K562 treated with DMSO at 1 percent for 12 hours (cell line): Measurements from ENCODE around the gene RAET1E. TPM values are rescaled to one million over a fixed set of nuclear protein-coding genes. Genes with fewer than 3 reads are reported as not detected.

Experiments
- total RNA-seq: library from RNA; unstranded; fragments of 300-600 nt; gene quantifications from 2 replicates; pipeline ENCODE4 v1.2.3, GENCODE V29; 2022; ENCODE audit not compliant: insufficient read depth

The RAET1E gene, protein sequence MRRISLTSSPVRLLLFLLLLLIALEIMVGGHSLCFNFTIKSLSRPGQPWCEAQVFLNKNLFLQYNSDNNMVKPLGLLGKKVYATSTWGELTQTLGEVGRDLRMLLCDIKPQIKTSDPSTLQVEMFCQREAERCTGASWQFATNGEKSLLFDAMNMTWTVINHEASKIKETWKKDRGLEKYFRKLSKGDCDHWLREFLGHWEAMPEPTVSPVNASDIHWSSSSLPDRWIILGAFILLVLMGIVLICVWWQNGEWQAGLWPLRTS
- total RNA-seq, result not detected in 2 replicates

DNA sequence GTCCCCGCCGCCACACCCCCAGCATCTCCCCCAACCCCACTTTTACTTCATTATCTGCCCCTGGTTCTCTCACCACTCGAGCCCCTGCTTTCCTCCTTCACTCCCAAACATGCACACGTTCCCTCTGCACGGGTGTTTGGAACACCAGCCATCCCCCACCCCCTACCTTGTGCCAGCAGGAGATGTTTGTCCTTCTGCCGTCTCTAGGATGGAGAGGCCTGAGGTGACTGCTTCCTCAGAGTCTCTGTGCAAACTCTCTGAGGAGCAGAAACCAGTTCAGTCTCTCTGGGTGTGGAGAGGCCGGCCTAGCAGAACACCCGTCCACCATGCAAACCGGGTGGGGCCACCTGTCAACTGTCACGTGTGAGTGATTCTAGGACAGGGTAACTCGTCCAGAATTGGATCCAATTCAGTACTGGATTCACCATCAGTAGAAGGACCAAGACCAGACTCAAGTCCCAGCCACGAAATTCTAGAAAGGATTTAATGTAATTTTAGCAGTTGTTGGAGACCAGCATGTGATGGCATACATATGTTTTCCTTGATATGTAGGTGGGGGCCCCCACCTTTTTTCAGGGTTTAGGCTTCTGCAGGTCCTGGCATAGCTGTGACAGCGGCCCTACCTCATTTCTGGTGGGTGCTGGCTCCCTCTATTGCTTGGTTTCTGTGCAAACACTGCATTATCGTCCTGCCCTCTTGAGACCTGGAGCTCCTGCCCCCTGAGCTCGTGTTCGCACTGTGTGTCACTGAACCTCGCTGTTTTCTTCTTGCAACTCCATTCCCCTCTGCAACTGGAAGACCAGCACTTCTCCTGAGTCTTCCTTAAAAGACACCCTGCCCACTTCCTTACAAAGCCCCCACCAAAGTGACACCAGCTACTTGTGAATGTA, at the start of gene RAET1E:
Gene RAET1E (minus strand): TSS at position 259 of the 890 bp plus-strand sequence. CDS start 7,212 bp downstream, outside the sequence.

DNA sequence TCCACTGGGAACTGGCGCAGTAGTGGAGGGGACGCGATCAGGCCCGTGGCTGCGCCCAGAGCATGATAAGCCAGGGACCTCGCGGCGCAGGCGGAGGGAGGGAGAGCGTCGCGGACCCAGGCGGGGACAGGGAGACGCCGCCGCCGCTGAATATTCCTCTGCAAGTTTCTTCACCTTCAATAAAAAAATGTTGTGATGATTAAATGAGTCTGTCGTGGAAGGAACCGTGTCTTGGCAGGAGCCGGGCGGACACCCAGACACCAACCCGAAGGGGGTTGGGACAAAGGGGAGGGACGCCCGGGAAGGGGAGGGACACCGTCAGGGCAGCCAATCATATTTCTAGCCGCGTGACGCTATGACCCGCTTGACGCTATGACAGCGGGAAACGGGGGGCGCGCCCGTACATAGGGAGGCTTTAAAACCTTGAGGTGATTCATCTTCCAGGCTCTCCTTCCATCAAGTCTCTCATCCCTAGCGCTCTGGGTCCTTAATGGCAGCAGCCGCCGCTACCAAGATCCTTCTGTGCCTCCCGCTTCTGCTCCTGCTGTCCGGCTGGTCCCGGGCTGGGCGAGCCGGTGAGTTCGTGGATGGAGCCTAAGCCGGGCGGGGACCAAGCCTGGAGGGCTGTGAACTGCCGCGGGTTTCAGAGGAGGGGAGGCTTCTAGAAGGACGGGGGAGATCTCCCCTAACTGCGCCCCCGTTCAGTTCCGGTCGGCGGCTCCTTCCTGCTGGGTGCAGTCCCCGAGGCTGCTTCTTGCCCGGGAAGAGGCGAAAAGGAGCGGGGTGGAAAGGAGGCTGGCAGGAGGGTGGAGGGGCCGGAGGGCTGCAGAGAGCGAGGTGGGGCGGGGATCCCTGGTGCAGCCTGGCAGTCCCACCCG, 43.9 kb upstream of the RAET1E start, which contains the start of gene ULBP2:
Gene ULBP2 (plus strand): TSS at position 432 of the 878 bp plus-strand sequence. CDS start 59 bp downstream, at position 491.

DNA sequence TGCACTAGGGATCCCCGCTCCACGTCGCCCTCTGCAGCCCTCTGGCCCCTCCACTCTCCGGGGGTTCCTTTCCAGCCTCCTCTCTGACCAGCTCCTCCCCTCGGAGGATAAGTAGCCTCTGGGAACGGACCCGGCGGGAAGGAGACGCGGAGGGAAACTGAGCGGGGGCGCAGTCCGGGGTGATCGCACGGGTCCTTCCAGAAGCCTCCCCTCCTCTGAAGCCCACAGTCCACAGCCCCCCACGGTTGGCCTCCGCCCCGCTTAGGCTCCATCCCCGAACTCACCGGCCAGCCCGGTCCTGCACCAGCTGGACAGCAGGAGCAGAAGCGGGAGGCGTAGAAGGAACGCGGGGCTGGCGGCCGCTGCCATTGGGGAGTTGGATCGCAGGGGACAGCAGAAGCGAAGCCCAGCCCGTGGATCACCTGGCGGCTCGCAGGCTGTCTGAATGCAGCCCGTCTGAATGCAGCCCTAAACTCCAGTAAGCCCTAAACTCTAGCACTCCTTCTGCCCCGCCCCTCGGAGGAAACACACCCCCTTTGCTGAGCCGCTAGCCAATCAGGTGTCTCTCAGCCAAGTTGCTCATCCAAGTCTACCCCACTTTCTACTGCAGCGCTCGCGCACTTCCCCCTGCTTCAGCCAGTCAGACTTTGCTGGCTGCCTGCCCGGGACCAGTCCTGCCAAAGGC, 24.9 kb upstream of the RAET1E start, which contains the start of gene RAET1G:
Gene RAET1G (minus strand): TSS at position 480 of the 685 bp plus-strand sequence. CDS start 111 bp downstream, at position 369.

DNA sequence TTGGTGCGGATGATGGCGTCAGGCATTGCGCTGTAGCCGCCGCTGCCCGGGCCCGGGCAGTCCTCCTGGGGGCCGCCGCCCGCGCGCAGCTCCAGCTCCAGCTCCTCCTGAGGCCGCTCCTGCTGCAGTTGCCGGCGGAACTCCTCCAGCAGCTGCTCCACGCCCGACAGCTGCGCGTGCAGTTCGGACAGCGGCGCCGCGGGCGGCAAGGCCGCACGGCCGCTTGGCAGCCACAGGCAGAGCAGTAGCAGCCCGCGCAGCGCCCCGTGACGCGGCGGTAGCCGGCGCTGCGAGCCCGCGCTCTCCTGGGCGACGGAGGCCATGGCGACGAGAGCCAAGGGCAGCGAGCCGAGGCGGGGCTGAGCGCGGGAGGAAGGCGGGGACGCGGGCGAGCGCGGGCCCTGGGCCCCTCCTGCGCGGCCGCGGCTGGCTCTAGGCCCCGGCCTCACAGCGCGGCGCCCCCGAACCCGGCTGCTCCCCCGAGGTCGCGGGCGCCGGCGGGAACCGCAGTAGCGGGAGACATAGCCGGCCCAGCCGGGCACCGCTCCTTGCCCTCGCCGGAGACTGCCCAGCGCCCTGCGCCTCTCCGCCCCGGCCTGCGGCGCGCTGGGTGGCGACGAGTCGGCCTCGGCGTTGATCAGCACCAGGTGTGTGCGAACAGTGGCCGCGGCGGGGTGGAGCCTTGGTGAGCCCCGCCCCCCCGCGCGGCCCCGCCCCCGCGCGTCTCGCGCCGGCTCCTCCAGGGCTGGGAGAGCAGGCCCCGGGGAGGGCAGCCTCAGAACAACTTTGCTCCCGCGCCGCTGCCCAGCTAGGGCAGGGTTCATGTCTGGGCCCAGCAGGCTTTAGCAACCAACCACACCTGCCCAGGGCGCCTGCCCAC, 34.0 kb downstream of the RAET1E start, which contains the start of gene LRP11:
Gene LRP11 (minus strand): TSS at position 662 of the 880 bp plus-strand sequence. CDS start 339 bp downstream, at position 323.

Other genes with a start within 250 kb of the RAET1E start
- gene KATNA1, start 249.4 kb downstream of the RAET1E start, total RNA-seq, result 28.8 and 47.9 TPM in 2 replicates
- gene LATS1, start 180.0 kb downstream of the RAET1E start, total RNA-seq, result 3.4 and 20.9 TPM in 2 replicates
- gene NUP43, start 151.6 kb downstream of the RAET1E start, total RNA-seq, result 18.9 and 43.6 TPM in 2 replicates
- 315 and 448 TPM in 2 replicates for gene PCMT1, start 148.4 kb downstream of the RAET1E start, total RNA-seq
- 2.7 and 6.7 TPM in 2 replicates for gene LRP11, start 33.8 kb downstream of the RAET1E start, total RNA-seq
- not detected in 2 replicates for gene RAET1G, start 25.0 kb upstream of the RAET1E start, total RNA-seq
- gene ULBP2, start 43.9 kb upstream of the RAET1E start, total RNA-seq, result 12.3 and 16.6 TPM in 2 replicates
- 4.0 and 10.6 TPM in 2 replicates for gene ULBP1, start 65.8 kb upstream of the RAET1E start, total RNA-seq
- not detected in 2 replicates for gene RAET1L, start 127.4 kb upstream of the RAET1E start, total RNA-seq
- not detected in 2 replicates for gene ULBP3, start 171.0 kb upstream of the RAET1E start, total RNA-seq
- gene PPP1R14C, start 244.9 kb upstream of the RAET1E start, total RNA-seq, result 5.5 and 7.3 TPM in 2 replicates